ENCODE results near the gene DGUOK. TPM values are rescaled to one million over a fixed set of nuclear protein-coding genes. Genes with fewer than 3 reads are reported as not detected.

The DGUOK gene
- total and polyA plus RNA-seq, 7 donors, result 31.6 to 132 (median 48.1) TPM

GRCh38 chr2:73892631-73893329 lies 33.9 kb upstream of the DGUOK start, which contains the start of gene ACTG2:
Gene ACTG2, plus strand, starts transcription at chr2:73893008. Its CDS starts 8,304 bp downstream, at chr2:73901312.
- intact Hi-C loops (cut with DNase I), result loop anchor here (2.0 kb wide), 2 partner anchors 22 to 54 kb away; no protein-coding TSS in a partner anchor
- H3K36me3 ChIP-seq, result peaks cover 27 to 41% (median 31%) of the 10 kb centered on the region in 4 donors
- peak within 1 kb of the TSS; percentile 58 to 79 (median 75) for H3K4me3 ChIP-seq
- 68 to 69% methylated on average over 15 of the region's 15 CpGs for WGBS, 2 donors
- H3K27ac ChIP-seq, result peak within 1 kb of the TSS; percentile 90 to 99 (median 94)
- H3K27me3 ChIP-seq, result no peaks in the 10 kb centered on the region
- DNase-seq, result peak; percentile 94
- H3K9me3 ChIP-seq, result no peaks in the 10 kb centered on the region
- peaks cover 0 to 47% (median 41%) of the 10 kb centered on the region in 4 donors for H3K4me1 ChIP-seq
- TF ChIP-seq POLR2A (IDR thresholded peaks at IDR 0.05), result peak; percentile 87 to 97
- TF ChIP-seq EP300 (IDR thresholded peaks at IDR 0.05), result peak; percentile 35 to 90 (median 70)
- TF ChIP-seq POLR2AphosphoS5 (IDR thresholded peaks at IDR 0.05), result peak; percentile 91 to 98 (median 97)
- TF ChIP-seq CTCF (IDR thresholded peaks at IDR 0.05), result no peak

GRCh38 chr2:73893764-73894474 lies 32.8 kb upstream of the DGUOK start:
- no peaks in the 10 kb centered on the region for H3K9me3 ChIP-seq
- H3K36me3 ChIP-seq, result peaks cover 27 to 46% (median 36%) of the 10 kb centered on the region in 4 donors
- intact Hi-C loops (cut with DNase I), result loop anchor here (2.0 kb wide), 2 partner anchors 23 to 55 kb away; no protein-coding TSS in a partner anchor
- peak overlapping the region; percentile 58 to 79 (median 75) for H3K4me3 ChIP-seq
- 45 to 76% methylated on average over 9 of the region's 9 CpGs for WGBS, 2 donors
- H3K4me1 ChIP-seq, result peaks cover 0 to 41% (median 35%) of the 10 kb centered on the region in 4 donors
- no peaks in the 10 kb centered on the region for H3K27me3 ChIP-seq
- peak overlapping the region; percentile 90 to 99 (median 94) for H3K27ac ChIP-seq
- peak; percentile 63 for DNase-seq
- no peak for TF ChIP-seq POLR2A (IDR thresholded peaks at IDR 0.05)
- TF ChIP-seq POLR2AphosphoS5 (IDR thresholded peaks at IDR 0.05), result peak in 3 of 4 donors; percentile 6 to 56 (median 41)

- Histone ChIP-seq H3K27ac (peak overlapping the region; percentile 90 to 99 (median 94)), H3K4me1 (peaks cover 0 to 36% (median 29%) of the 10 kb centered on the region in 4 donors), H3K36me3 (peaks cover 27 to 52% (median 39%) of the 10 kb centered on the region in 4 donors), H3K4me3 (peak overlapping the region; percentile 58 to 79 (median 75)), H3K9me3 (no peaks in the 10 kb centered on the region), H3K27me3 (no peaks in the 10 kb centered on the region)
- intact Hi-C loops (cut with DNase I), result no loop called here
- DNase-seq, result no peak
- TF ChIP-seq EP300 (IDR thresholded peaks at IDR 0.05) (no peak), POLR2AphosphoS5 (IDR thresholded peaks at IDR 0.05) (no peak), CTCF (IDR thresholded peaks at IDR 0.05) (no peak), POLR2A (IDR thresholded peaks at IDR 0.05) (no peak)
- WGBS, 2 donors, result 90 to 94% methylated on average over 2 of the region's 2 CpGs
Measured at GRCh38 chr2:73894475-73894850, 32.2 kb upstream of the DGUOK start.

- intact Hi-C loops (cut with DNase I), result no loop called here
- Histone ChIP-seq H3K4me1 (peaks cover 0 to 36% (median 27%) of the 10 kb centered on the region in 4 donors), H3K36me3 (peaks cover 31 to 56% (median 41%) of the 10 kb centered on the region in 4 donors), H3K9me3 (no peaks in the 10 kb centered on the region), H3K4me3 (peak overlapping the region; percentile 58 to 79 (median 75)), H3K27me3 (no peaks in the 10 kb centered on the region), H3K27ac (peak overlapping the region; percentile 90 to 99 (median 94))
- WGBS, 2 donors, result 78 to 89% methylated on average over 6 of the region's 6 CpGs
- no peak for TF ChIP-seq EP300 (IDR thresholded peaks at IDR 0.05)
- peak in 3 of 4 donors; percentile 40 to 76 (median 67) for TF ChIP-seq POLR2AphosphoS5 (IDR thresholded peaks at IDR 0.05)
- peak in 1 of 2 donors; percentile 51 for TF ChIP-seq POLR2A (IDR thresholded peaks at IDR 0.05)
- no peak for TF ChIP-seq CTCF (IDR thresholded peaks at IDR 0.05)
- peak; percentile 82 for DNase-seq
Measured at GRCh38 chr2:73894877-73895276, 31.8 kb upstream of the DGUOK start.

Measured in sigmoid colon (tissue), 7 donors.